Retinal pigment epithelial cell (primary cell): ENCODE results near the gene KIF7.
"Not testable (repeated sequence)": the region's sequence is repeated elsewhere in the genome, so short reads cannot be mapped to it uniquely, and the experiment has no call there.

Experiments used
- DNase-seq: peaks from one replicate; pipeline ENCODE4 v3.0.0-alpha.2; 2010; ENCODE audit warnings: low read depth
- H3K4me3 ChIP-seq: 2 replicates; pipeline ENCODE4 v1.5.1; 2011; ENCODE audit warnings: mild to moderate bottlenecking, low read length, control low read depth, moderate library complexity
- CTCF ChIP-seq: conservative IDR thresholded peaks from 2 replicates; pipeline ENCODE4 v1.5.1; 2011; ENCODE audit warnings: low read depth, low read length, control low read depth, inconsistent platforms

The KIF7 gene

GRCh38 chr15:89690276-89691218, 35.3 kb upstream of the KIF7 start, which contains the start of the genes PEX11A and WDR93:
Gene PEX11A (minus strand): TSS chr15:89690754. CDS start chr15:89690632, 122 bp downstream.
Gene WDR93 (plus strand): TSS chr15:89690811. CDS start chr15:89701747, 10,936 bp downstream.
- H3K4me3 ChIP-seq: peak within 1 kb of the TSS; percentile 96
- DNase-seq: no peak
- no peak for TF ChIP-seq CTCF

- peak overlapping the region; percentile 96 for H3K4me3 ChIP-seq
- DNase-seq: not testable (repeated sequence)
Measured at GRCh38 chr15:89689930-89690275, 34.6 kb upstream of the KIF7 start.

GRCh38 chr15:89686522-89686921, 31.3 kb upstream of the KIF7 start:
- no peak for TF ChIP-seq CTCF
- no peak for DNase-seq
- H3K4me3 ChIP-seq: no peak overlapping the region

GRCh38 chr15:89685995-89686394, 30.7 kb upstream of the KIF7 start:
- H3K4me3 ChIP-seq: no peak overlapping the region
- TF ChIP-seq CTCF: no peak
- no peak for DNase-seq

GRCh38 chr15:89681146-89681545, 25.9 kb upstream of the KIF7 start:
- TF ChIP-seq CTCF: no peak
- no peak overlapping the region for H3K4me3 ChIP-seq
- no peak for DNase-seq

- TF ChIP-seq CTCF: no peak
- H3K4me3 ChIP-seq: no peak overlapping the region
- no peak for DNase-seq
Measured at GRCh38 chr15:89680282-89680873, 25.1 kb upstream of the KIF7 start.

- no peak for TF ChIP-seq CTCF
- no peak for DNase-seq
- H3K4me3 ChIP-seq: no peak within 1 kb of the TSS
Measured at GRCh38 chr15:89679212-89679611, 23.9 kb upstream of the KIF7 start, which contains the start of gene PLIN1. Gene PLIN1 (minus strand): TSS chr15:89679367. CDS start chr15:89677489, 1,878 bp downstream.
